NCI-H345 treated with DMSO at 0.1 percent for 48 hours (cell line): Measurements from ENCODE around the gene NRTN.
"Not testable (repeated sequence)": the region's sequence is repeated elsewhere in the genome, so short reads cannot be mapped to it uniquely, and the experiment has no call there.

Experiments
- DNase-seq: peaks from one replicate; lab custom pipeline; 2025; ENCODE audit not compliant: unreplicated experiment; lab: John Stamatoyannopoulos, UW

Gene NRTN

DNA sequence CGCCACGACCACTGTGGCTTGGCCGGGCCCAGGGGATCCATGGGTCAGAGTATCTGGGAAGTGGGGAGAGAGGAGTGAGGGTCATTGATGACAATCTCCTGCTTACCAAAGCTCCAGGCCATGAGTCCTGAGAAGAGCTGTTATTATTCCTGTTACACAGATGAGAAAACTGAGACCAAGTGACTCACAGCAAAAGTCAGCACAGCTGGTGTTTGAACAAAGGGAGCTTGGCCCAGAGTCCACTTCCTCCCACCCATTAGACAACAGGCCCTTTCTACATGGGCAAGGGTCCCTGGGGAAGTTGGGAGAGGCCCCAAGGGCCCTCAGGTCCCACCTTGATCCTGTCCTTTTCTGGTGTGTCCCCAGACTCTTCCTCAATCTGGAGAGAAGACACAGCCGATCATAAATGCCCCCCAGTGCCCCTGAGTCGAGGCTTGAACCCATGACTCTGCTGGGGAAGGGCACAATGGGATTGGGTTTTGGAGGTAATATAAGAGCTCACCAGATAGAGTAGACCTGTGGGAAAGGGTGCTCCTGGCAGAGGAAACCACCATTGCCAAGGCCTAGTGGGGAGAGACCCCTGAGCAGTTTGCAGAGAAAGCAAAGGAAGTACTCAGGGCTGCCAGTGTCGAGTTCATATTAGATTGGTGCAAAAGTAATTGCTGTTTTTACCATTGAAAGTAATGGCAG, 27.8 kb downstream of the NRTN start:
- no peak for DNase-seq

DNA sequence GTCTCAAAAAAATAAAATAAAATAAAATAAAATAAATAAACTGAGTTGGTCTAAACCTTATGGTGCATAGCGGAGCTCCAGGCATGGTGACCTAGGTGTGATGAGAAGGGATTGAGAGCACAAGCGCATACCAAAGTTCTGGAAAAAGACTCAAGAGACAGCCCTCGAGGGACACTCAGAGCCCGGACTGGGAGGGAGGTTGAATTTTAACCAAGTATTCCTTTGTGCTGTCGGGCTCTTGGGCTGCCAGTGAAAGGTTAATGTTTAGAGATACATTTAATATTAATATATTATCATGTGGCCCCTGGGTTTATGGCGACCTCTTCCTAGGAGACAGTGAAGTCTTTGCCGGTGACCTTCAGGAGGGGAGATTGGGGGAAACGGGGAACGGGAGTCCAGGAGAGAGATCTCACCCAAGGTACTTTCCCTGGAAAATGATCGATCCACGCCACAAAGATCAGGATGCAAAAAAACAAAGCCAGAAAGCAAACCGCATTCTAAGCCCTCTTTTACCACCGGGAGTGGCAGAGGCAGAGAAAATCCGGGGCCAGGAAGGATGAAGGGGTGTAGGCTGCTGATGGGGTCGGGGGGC, 33.0 kb downstream of the NRTN start:
- no peak for DNase-seq

DNA sequence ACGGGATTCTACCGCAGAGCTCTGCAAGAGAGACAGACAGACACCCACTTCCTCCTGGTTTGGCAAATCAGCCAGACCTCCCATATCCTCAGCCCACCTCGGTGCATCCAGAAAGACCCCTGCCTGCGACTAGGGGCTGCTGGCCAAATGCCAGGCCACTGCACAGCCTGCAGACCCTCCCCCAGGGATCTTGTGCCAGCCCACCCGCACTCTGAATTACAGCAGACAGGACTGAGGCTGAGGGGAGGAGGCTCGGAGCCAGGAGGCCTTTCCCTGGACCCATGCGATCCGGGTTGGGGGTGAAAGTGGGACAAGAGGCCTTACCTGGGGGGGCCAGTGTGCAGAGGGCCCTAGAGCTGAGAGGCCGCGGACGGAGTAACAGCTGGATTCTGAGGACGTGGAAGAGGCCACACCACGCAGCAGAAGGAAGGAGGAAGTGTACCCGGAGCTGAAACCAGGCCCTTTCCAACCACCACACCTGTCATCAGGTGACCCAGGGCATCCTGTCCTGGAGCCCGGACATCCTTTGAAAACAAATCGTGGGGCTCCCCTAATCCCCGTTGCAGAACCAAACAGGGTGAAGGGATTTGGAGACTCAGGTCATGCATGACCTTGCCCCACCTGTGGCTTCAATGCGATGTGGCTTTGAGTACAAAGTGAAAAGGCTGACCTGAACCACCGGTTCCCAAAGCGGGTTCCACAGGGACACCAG, 33.6 kb downstream of the NRTN start:
- no peak for DNase-seq

DNA sequence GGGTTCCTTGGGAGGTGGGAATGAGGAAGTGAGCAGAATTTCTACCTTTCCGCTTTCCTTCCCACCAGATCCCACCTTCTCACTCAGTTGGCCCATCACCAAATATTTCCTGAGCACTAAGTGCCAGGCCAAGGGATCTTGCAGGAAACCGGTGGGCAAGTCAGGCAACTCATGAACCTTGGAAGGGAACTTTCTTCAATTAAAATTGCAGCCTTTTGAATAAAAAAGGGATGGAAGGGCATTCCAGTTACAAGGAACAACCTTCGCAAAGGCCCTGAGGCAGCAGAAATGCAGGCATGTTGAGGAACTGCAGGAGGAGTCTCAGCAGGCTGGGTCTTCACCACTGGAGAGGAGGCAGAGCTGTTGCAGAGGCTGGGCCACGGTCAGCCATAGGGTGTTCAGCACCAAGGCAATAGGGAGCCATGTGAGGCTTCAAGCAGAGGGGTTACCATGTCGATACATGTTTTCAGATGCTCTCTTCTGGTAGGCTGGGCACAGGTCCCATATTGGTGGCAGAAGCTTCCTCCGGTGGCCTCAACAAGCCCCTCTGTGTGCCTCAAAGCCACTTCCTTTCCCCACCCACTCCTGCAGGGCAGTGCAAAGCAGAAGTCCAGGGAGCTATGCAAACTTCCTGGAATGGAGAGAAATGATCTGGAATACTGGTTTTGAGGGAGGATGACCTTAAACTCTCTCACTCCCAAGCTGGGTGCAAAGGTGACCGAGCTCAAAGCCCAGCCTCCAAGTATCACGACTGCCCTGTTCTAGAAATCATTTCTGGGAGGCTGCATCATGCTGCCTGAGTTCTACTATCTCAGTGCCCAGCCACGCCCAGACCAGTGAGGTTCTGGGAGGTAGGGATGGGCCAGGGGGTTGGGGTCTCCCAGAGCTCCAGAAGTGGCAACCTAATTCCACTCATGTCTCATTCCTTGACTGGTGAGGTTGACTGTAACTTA, 34.5 kb downstream of the NRTN start, which contains the start of gene FUT6:
TSS of gene FUT6 (minus strand) at position 638 of the 953 bp plus-strand sequence. CDS start 7,135 bp downstream, outside the sequence.
- DNase-seq: no peak

DNA sequence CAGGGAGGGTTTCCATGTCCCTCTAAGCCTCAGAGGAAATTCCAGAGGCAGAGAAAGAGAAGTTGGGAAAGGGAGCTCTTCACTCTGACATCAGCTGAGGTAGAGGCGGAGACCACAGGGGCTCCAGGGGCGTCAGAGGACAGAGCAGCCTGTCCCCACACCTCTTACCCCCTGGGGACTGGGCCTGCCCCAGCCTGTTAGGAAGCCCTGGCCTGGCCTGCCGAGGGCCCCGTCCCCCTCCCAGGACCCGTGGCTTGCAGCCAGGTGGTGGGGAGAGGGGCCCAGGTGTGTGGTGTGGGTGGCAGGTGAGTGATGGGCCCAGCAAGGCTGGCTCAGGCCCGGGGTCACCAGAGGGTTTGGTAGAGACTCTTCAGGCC, 36.9 kb downstream of the NRTN start:
- DNase-seq: not testable (repeated sequence)

DNA sequence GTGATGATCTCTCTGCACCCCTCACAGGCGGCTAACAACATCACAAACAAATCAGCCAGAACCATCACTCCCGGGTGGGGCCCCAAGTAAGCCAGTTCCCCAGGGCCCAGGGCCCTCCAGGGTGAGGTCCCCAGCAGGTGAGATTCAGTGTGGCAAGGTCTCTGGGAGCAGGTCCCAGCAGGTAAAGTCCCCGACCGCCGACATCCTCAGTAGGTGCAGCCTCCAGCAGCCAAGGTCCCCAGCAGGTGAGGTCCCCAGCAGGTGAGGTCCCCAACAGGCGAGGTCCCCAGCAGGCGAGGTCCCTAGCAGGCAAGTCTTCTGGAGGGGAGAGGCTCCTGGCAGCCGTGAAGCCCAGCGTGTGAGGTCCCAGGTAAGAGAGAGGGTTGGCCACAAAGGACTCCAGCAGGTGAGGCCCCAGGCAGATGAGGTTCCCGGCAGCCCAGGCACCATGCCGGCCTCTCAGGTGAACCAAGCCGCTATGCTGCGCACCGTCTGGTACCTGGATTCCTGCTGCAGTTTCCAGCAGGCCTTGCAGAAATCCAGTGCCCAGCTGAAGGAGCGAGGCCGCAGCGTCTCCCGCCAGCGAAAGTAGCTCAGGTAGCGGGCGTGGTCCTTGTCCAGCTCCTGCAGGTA, 38.5 kb downstream of the NRTN start:
- DNase-seq: no peak

DNA sequence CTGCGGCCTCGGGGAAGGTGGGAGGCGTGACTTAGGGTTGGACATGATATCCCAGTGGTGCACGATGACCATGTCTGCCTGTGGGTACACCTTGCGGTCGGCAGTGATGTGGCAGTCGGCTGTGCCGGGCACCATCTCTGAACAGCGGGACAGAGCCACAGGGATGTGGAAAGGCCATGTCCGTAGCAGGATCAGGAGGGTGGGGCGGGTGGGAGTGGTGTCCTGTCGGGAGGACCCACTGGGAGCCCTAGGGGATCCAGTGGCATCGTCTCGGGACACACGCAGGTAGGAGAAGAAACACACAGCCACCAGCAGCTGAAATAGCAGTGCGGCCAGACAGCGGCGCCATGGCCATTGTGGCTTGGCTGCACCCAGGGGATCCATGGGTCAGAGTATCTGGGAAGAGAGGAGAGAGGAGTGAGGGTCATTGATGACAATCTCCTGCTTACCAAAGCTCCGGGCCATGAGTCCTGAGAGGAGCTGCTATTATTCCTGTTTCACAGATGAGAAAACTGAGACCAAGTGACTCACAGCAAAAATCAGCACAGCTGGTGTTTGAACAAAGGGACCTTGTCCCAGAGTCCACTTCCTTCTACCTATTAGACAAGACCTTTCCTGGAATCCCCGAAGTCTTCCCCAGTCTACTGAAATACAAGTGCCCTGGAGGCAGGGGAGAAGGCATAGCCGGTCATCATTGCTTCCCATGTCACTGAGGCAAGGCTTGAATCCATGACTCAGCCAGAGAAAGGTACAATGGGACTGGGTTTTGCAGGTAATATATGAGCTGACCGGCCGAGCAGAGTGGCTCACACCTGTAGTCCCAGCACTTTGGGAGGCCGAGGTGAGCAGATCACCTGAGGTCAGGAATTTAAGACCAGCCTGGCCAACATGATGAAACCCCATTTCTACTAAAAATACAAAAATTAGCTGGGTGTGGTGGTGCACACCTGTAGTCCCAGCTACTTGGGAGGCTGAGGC, 39.9 kb downstream of the NRTN start:
- DNase-seq: no peak

DNA sequence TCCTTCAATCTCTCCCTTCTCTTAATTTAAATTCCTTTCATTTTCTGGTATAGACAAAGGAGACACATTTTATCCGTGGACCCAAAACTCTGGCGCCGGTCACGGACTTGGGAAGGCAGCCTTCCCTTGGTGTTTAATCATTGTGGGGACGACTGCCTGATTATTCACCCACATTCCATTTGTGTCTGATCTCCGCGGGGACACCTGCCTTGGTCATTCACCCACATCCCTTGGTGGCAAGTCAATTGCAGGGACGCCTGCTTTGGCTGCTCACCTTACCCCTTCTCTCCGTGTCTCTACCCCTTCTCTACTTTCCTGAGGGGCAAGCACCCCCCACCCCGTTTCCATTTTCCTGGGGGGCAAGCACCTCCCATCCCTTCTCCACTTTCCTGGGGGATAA, 43.0 kb downstream of the NRTN start:
- not testable (repeated sequence) for DNase-seq

DNA sequence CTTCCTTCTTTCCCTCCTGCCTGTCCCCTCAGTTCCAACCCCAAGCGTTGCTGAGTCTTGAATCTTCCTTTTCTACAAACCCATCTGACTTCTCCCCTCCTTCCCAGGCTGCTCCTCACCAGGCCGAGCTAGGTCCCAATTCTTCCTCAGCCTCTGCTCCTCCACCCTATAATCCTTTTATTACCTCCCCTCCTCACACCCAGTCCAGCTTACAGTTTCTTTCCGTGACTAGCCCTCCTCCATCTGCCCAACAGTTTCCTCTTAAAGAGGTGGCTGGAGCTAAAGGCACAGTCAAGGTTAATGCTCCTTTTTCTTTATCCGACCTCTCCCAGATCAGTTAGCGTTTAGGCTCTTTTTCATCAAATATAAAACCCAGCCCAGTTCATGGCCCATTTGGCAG, 43.8 kb downstream of the NRTN start:
- DNase-seq: not testable (repeated sequence)

DNA sequence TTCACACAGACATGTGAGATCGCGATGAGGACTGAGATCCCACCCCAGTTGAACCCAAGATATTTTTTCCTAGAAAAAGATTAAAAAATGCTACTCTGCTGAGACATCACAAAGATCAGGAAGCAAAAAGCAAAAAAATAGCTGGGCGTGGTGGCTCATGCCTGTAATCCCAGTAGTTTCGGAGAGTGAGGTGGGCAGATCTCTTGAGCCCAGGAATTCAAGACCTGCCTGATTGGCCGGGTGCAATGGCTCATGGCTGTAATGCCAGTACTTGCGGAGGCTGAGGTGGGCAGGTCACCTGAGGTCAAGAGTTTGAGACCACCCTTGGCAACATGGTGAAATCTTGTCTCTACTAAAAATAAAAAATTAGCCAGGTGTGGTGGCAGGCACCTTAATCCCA, 45.3 kb downstream of the NRTN start:
- DNase-seq: no peak

DNA sequence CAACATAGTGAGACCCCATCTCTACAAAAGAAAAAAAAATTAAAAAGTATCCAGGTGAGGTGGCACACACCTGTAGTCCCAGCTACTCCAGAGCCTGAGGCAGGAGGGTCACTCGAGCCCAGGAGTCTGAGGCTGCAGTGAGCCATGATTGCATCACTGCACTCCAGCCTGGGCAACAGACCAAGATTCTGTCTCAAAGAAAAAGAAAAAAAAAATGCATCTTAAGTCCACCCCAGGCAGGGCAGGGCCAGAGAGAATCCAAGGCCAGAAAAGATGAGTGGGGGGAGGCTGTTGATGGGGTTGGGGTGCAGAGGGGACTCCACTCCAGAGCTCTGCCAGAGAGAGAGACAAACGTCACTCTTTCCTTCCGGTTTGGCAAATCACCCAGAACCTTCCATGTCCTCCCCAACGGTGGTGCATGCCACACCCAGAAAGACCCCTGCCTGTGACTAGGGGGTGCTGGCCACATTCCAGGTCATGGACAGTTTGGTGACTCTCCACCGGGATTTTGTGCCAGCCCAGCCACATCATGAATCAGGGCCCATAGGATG, 46.0 kb downstream of the NRTN start:
- DNase-seq: no peak

DNA sequence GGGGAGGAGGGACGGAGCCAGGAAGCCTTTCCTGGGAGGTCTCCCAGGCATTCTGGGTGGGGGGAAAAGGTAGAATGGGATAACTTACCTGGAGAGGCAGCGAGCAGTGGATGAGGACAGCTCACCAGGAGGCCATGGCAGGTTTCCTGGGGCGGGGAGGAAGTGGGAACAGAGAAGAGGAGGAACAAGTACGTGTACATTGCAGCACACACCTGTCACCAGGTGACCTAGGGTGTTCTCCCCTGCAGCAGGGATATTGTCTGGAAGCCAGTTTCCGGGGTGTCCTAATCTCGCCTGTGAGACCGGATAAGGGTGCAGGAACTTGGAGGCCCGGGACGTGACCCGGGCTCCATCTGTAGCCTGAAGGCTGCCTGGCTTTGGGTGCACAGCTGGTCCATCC, 46.4 kb downstream of the NRTN start, which contains the start of gene FUT3:
TSS of gene FUT3 (minus strand) at position 148 of the 400 bp plus-strand sequence.
- DNase-seq: no peak

DNA sequence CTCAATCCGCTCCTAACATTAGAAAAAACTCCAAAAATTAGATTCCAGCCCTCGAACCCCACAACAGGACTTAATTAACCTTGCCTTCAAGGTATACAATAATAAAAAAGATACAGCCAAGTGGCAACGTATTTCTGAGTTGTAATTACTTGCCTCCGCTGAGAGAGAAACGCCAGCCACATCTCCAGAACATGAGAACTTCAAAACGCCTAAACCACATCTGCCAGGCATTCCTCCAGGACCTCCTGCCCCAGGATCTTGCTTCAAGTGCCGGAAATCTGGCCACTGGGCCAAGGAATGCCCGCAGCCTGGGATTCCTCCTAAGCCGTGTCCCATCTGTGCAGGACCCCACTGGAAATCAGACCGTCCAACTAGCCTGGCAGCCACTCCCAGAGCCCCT, 49.3 kb downstream of the NRTN start:
- DNase-seq: not testable (repeated sequence)

DNA sequence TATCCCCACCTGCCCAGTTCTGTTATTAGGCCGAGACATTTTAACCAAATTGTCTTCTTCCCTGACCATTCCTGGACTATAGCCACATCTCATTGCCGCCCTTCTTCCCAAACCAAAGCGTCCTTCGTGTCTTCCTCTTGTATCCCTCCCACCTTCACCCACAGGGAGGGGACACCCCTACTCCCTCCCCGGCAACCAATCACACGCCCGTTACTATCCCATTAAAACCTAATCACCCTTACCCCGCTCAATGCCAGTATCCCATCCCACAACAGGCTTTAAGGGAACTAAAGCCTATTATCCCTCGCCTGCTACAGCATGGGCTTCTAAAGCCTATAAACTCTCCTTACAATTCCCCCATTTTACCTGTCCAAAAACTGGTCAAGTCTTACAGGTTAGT, 50.3 kb downstream of the NRTN start:
- not testable (repeated sequence) for DNase-seq

DNA sequence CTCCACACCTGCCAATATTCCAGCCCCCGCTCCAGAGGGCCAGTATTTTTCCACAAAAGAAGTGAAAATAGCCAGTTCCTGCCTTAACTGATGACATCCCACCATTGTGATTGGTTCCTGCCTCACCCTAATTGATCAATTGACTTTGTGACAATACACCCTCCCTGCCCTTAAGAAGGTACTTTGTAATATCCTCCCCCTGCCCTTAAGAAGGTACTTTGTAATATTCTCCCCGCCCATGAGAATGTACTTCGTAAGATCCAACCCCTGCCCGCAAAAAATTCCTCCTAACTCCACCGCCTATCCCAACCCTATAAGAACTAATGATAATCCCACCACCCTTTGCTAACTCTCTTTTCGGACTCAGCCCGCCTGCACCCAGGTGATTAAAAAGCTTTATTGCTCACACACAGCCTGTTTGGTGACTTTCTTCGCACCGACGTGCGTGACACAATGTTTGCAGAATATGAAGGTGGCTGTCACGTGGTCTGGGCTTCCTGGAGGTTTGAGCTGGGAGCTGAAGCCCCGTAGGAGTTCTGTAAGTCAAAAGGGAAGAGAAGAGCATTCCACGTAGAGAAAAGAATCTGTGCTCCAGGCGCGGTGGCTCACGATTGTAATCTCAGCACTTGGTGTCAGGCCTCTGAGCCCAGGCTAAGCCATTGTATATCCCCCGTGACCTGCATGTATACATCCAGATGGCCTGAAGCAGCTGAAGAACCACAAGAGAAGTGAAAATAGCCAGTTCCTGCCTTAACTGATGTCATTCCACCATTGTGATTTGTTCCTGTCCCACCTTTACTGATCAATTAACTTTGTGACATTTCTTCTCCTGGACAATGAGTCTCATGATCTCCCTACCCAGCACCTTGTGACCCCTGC, 52.6 kb downstream of the NRTN start:
- no peak for DNase-seq

DNA sequence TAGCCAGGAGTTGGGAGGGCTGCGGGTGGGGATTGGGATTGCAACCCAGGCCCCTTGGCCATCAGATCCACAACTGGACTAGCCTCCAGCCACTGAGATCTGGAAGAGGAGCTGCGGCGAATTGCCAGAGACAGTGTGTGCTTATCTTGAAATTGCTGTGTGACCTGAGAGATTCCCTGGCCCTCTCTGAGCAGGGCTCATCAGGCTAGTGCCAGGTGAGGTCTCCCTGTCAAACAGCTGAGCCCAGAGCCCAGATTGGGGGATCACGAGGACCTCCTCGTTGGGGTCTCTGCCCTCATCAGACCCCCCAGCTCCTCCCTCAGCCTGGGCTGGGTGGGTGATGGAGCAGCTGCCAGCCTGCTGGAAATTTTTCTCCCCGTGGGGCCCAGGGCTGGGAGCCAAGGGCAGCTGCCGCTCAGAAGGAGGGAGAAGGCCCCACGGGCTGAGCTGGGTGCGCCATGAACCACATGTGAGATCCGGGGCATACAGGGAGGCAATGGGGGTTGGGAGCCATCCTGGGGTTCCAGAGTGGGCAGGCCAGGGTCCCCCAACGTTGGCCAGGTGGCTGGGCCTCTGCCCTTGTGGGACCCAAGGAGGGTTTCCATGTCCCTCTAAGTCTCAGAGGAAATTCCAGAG, 58.3 kb downstream of the NRTN start:
- DNase-seq: no peak

DNA sequence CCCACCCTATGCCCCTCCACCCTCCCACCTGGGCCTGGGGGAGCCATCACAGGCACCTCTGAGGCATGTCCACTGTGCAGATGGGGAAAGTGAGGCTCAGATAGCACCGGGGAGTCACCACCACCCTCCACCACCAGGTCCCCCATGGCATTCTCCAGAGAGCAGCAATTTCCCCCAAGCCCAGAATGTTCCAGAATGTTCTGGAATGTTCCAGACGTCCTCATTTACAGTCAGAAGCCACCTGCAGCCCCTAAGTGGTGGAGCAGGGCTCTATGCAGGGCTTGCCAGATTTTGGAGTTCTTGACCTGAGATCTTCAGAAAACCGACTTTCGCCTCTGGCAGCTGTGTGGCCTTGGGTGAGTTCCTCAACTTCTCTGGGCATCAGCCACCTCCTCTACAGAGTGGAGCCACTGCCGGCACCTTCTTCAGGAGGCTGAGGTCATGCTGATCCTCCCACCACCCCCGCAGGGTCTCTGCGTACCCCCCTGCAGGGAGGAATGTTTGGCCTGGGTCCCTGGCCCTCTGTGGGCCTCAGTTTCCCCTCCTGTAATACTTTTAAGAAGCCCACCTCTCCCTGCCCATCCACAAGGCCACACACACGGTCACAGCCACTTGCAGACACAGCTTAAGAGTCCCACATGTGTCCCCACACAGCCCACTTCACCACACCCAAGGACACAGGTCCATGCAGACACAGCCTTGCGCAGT, 59.3 kb downstream of the NRTN start:
- DNase-seq: no peak
